Measurements from ENCODE around the gene PKNOX1. TPM values are rescaled to one million over a fixed set of nuclear protein-coding genes. Genes with fewer than 3 reads are reported as not detected.
"Not testable (repeated sequence)": the region's sequence is repeated elsewhere in the genome, so short reads cannot be mapped to it uniquely, and the experiment has no call there.

The PKNOX1 gene
- total RNA-seq, 1 experiment from 2014 or later: 16.8 TPM

GRCh38 chr21:43020177-43020576 lies 45.8 kb downstream of the PKNOX1 start:
- no peak for DNase-seq (ENCODE audit: low read depth)

GRCh38 chr21:43020771-43021170 lies 46.4 kb downstream of the PKNOX1 start:
- DNase-seq (ENCODE audit: low read depth): no peak

GRCh38 chr21:43021191-43021590 lies 46.8 kb downstream of the PKNOX1 start:
- no peak for DNase-seq (ENCODE audit: low read depth)

GRCh38 chr21:43021756-43022600 lies 47.6 kb downstream of the PKNOX1 start:
- DNase-seq (ENCODE audit: low read depth): no peak

DNA sequence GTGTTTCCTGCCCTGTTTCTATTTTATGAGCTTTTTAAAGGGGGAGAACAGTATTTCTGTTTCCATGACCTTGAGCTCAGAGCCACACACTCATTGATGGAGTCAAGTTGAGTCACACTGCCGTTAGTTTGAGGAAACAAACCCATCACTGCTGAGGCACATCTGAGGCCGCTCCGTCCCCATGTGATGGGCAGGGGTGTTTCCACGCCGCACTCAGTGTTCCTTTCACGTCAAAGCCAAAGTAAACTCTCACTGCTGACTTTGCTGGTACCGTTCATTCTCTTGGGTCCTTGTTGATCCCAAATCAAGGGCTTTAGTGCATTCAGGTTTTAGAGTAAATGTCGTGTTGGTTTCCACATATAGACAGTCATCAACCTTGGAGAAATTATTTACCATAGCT lies 48.8 kb downstream of the PKNOX1 start:
- DNase-seq (ENCODE audit: low read depth): no peak

DNA sequence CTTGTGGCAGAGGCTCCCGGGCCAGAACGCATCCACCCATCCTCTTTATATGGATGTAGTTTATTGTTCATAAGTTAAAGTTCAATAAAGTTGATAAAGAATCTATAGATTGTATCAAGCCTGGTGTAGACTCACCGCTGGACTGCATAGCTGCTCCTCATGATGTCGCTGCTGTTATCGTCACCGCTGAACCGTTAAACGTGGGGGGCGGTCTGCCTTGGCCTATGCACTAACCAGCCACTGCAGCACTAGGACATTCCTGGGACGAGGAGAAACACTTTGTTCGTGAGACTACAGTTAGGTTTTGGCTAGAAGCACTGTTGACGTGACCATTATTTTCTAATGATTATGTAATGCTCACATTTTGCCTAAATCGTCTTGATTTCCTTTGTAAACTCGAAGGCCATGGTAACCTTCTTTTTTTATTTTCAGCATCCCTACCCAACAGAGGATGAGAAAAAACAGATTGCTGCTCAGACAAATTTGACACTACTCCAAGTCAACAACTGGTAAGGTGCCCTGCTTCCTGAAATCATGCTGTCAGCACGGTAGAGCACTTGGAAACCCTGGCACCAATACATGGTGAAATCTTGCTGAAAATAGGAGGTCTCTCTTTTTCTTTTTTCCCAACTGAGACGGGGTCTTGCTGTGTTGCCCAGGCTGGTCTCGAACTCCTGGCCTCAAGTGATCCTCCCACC lies 50.2 kb downstream of the PKNOX1 start:
- no peak for DNase-seq (ENCODE audit: low read depth)

DNA sequence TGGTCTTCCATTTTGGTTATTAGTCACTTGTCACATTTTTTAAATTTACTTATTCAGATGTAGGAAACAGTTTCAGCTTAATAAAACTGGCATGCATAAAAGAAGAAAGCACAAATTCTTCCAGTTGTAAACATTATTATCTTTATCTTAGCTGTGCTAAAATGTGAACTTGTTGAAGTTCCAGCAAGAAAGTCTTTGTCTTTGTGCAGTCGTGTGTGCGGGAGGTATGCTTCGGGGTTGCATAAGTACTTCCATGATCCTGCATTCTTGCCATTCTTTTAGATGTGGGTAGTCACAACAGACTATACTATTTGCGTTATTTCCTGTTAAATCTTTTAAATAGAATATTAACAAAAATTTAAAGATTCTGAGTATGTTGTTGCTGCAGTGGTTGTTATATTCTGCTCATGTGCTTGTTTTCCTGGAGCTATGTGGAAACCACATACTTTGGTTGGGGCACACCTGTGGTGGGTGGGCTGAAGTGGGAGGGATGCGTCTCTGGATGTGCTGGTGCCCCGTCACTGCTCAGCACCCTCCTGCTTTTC lies 51.3 kb downstream of the PKNOX1 start:
- DNase-seq (ENCODE audit: low read depth): no peak

DNA sequence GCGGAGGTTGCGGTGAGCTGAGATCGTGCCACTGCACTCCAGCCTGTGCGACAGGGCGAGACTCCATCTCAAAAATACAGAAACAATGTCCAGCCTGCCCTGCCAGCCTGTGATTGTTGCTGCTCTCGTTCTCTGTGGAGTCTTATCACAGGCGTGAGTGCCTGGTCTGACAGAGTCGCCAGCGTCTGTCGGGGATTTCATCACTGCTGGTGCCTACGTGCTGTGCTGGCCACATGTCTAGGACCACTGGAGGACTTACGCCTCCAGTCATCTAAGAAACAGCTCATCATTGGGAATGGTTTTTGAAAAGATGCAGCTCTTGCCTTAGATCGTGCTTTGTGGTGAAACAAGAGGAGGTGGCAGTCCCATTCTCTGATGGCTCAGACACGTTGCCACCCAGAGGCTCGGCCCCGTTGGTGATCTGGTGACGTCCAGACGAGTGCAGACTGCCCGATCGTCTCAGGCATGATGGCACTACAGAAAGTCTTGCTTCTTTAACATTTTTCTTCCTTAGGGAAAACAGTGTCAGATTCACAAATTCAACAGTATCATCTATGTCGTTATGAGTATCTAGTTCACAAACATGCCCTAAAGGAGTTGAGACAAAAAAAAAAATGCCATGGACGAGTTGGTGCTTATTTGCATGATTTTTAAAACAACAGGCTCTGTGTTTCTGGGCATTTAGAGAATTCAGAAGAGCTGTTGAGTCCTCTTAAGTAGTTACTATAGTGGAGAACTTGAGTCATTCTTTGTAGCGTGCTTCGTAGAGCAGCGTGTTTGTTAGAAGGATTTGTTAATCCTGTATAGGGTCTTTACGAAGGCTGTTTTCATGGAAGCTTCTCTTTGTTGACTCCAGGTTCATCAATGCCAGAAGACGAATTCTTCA lies 53.7 kb downstream of the PKNOX1 start:
- DNase-seq (ENCODE audit: low read depth): peak; percentile 46

DNA sequence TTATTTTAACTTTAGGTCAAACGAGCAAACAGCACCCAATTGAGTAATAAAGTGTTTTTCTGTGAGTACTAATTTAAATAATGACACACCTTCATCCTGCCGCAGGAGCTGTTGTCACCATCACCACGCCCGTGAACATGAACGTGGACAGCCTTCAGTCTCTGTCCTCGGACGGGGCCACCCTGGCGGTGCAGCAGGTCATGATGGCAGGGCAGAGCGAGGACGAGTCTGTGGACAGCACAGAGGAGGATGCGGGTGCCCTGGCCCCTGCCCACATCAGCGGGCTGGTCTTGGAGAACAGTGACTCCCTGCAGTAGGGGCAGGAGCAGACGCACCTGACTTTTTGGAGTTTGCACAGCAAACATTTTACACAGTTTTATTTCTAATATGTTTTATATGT lies 55.4 kb downstream of the PKNOX1 start:
- DNase-seq (ENCODE audit: low read depth): no peak

DNA sequence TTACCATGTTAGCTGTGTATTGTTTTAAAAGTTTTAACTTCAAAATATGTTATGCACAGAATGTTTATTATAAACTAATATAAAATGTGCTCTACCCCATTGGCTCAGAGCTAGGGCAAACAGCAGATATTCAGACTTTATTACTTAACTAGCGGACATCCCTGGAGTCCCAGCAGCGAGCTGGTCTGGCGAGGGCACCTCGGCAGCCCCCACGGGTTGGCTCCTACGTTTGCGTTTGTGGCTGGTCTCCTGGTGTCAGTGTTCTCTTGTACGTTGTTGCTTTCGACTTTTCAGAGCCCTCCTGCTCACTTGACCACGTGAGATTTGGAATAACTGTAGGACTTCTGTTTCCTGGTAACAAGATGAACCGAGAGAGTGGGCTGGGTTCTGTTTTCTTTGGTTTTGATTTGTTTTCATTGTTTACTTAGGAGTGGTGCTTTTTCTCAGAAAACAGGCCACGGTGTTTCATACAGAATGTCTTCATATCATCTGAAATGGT lies 56.8 kb downstream of the PKNOX1 start:
- DNase-seq (ENCODE audit: low read depth): no peak

DNA sequence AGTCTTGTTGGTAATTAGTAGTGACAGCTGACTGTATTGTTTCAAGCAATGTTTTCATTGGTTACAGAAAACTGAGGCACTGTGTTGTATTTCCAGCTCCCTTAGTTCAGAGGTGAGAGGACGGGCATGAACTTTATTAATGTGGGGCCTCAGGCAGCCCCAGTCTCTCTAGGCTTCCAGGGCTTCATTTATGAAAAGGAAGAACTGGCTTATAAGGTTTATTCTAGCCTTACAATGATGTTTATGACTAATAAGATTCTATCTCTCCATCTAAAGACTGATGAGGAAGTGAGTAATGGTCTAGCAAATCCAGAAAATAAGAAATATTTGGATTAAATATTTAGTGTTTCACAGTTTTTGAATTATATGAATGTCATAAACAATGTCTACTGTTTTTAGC lies 59.7 kb downstream of the PKNOX1 start:
- no peak for DNase-seq (ENCODE audit: low read depth)

DNA sequence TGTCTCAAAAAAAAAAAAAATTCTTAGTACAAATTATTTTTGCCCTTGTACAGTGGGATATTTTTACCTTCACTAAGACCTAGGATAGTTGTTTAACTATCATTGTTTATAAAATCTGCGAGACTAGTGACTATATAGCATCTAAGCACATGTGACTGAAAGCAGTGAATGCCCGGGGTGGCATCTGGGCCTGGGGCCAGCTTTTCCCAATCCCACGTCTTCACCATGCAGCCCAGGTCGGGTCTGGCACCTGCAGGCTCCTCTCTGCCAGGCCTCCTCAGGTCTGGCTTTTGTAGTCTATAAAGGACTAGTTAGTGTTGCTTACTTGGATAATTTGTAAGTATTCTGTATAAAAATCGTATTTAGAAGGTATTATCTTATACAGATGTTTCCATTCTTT lies 60.5 kb downstream of the PKNOX1 start:
- no peak for DNase-seq (ENCODE audit: low read depth)

- DNase-seq (ENCODE audit: low read depth): not testable (repeated sequence)
Observed at GRCh38 chr21:43036889-43037288, 62.5 kb downstream of the PKNOX1 start.

- not testable (repeated sequence) for DNase-seq (ENCODE audit: low read depth)
Observed at GRCh38 chr21:43037918-43038658, 63.7 kb downstream of the PKNOX1 start.

DNA sequence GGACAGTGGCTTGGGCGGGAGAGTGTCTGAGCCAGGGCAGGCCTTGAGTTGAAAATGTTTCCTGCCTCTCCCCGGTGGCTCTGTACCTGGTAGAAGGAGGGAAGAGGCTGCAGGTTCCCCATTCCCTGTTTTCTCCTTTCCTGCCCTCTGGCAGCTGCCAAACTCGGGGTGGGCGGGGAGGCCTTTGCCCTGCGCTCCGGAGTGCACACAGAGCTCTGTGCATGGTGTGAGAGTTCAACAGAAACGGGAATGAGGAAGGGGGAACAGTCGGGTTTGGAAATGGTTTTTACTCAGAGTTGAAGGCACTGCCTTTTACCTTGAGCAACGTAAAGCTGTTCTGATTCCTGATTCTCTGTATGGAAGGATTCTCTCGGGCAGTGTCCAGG lies 64.3 kb downstream of the PKNOX1 start:
- not testable (repeated sequence) for DNase-seq (ENCODE audit: low read depth)

GRCh38 chr21:43042169-43042568 lies 67.8 kb downstream of the PKNOX1 start:
- DNase-seq (ENCODE audit: low read depth): not testable (repeated sequence)

DNA sequence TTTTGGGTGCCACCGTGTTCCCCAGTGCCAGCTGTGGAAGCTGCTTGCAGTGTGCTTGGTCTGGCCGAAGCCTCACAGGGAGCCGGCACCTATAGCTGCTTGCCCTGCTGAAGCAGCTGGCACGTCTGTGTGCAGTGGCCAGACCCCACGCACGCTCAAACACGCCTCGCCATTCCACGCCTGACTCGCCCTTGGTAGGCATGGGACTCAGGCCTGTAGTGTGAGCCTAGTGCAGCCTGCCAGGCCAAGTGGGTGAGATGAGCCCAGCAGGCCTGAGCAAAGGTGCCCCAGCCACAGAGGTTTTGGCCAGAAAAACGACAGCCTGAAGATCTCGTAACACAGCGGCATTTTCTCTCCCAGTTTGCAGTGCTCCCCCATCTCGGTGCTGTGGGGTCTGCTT lies 68.9 kb downstream of the PKNOX1 start:
- DNase-seq (ENCODE audit: low read depth): not testable (repeated sequence)

- not testable (repeated sequence) for DNase-seq (ENCODE audit: low read depth)
Observed at GRCh38 chr21:43044547-43044946, 70.2 kb downstream of the PKNOX1 start.

DNA sequence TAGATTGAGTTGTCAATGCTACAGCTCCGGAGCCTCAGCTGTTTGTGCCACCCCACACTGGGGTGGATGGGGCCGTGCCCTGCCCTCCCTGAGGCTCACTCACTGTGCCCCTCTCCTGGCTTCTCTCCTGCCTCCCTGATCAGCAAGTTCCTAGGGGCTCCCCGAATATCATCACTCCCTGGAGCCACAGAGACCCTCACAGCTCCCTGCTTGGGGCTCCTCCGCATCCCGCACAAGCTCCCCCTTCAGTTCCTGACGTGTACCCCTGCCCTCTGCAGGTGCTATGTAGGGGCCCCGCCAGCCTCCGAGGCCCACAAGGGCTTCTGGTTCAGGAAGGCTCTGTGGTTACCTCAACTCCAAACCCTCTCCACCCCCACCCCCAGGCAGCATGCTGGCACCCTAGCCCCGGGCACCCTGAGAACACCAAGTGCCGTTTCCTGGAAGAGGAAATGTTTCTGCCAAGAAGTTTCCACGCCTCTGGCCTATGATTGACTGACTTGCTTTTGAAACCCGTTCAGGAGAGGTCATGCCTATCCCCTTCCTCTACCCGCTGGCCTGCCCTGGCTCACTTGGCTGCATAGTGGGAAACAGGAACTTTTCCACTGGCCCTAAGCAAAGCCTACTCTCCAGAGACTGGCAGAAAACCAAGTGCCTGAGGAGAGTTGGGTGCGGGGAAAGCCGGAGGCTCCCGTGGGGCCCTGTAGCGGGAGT lies 71.0 kb downstream of the PKNOX1 start:
- DNase-seq (ENCODE audit: low read depth): not testable (repeated sequence)
